Measurements from ENCODE around the gene EFS.
"Not testable (repeated sequence)": the region's sequence is repeated elsewhere in the genome, so short reads cannot be mapped to it uniquely, and the experiment has no call there.

The EFS gene

DNA sequence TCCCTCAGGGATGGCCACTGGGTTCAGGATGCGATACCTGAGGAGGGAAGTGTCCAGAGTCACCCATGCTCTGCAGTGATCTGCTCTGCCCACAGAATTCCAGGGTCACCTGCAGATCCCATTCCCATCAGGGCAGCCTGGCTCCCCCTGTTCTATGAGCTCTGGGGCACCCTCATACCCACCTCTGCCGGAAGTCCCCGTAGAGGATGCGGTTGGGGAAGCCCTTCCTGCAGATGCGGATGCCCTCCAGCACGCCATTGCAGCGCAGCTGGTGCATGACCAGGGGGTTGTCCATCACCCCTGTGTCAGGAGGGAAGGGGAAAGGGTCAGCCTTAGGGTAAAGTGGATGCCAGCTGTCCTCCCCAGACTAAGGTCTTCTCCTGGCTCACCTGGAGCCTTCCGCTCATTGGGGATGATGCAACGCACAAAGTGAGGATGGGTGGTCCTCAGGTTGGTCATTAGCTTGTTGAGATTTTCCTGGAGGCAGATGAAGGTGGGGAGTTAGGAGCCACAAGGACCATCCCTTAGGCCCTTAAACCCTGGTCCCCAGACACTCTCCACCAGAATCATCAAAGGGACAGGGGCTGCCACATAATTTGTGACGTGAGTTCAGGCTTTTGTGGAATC, 31.9 kb upstream of the EFS start:
- TF ChIP-seq ZFX (IDR thresholded peaks at IDR 0.05) (no peak), CTCF (conservative IDR thresholded peaks at IDR 0.05) (no peak)

GRCh38 chr14:23396126-23396525, 31.2 kb upstream of the EFS start:
- TF ChIP-seq ZFX (IDR thresholded peaks at IDR 0.05) (no peak), CTCF (conservative IDR thresholded peaks at IDR 0.05) (no peak)
- no peak overlapping the region for H3K27ac ChIP-seq

More for the DNA sequence above, 31.9 kb upstream of the EFS start:
- no peak overlapping the region for H3K27ac ChIP-seq

DNA sequence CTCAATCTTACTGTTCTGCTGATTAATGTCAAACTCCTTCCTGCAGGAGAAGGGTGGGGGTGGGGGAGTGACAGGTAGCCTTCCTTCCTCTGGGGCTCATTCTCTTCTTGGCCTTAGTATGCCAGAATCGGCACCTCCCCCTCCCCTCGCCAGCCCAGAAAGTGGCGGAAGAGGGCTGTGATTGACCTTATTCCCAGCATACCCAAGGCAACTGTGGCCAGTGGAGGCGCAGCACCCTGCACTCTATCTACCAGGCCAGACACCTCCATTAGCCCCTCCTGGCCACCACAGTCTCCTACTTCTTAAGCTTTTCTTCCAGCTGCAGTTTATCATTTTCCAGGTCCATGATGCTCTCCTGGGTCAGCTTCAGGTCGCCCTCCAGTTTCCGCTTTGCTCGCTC, 27.6 kb upstream of the EFS start:
- no peak for TF ChIP-seq ZFX (IDR thresholded peaks at IDR 0.05)
- no peak for TF ChIP-seq CTCF (conservative IDR thresholded peaks at IDR 0.05)

DNA sequence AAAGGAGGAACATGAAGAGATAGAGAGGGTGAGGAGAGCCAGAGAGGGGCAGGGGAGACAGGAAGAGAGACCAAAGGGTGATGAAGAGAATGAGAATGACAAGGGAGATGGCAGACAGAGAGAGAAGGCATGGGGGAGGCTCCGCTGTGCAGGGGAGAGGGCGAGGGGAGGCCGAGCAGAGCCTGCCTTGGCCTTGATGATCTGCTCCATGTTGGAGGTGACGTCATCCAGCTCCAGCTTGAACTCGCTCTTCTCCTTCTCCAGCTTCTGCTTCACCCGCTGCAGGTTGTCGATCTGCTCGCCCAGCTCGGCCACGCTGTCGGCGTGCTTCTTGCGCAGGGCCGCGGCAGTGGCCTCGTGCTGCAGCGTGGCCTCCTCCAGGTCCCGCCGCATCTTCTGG, 24.9 kb upstream of the EFS start:
- not testable (repeated sequence) for H3K27ac ChIP-seq

More for the DNA sequence above, 27.6 kb upstream of the EFS start:
- no peak overlapping the region for H3K27ac ChIP-seq

- no peak overlapping the region for H3K27ac ChIP-seq
- TF ChIP-seq CTCF (conservative IDR thresholded peaks at IDR 0.05) (no peak), ZFX (IDR thresholded peaks at IDR 0.05) (no peak)
Measured at GRCh38 chr14:23389396-23389795, 24.4 kb upstream of the EFS start.

- TF ChIP-seq CTCF (conservative IDR thresholded peaks at IDR 0.05) (no peak), ZFX (IDR thresholded peaks at IDR 0.05) (no peak)
- no peak overlapping the region for H3K27ac ChIP-seq
Measured at GRCh38 chr14:23388996-23389395, 24.0 kb upstream of the EFS start.

- H3K27ac ChIP-seq, result no peak overlapping the region
Measured at GRCh38 chr14:23387916-23388882, 23.2 kb upstream of the EFS start.

More at GRCh38 chr14:23387916-23388882, 23.2 kb upstream of the EFS start:
- TF ChIP-seq ZFX (IDR thresholded peaks at IDR 0.05) (no peak), CTCF (conservative IDR thresholded peaks at IDR 0.05) (no peak)

Data from C4-2B (cell line).